WTC11 (cell line): Measurements from ENCODE around the gene GOLGB1.

Source experiments
- ATF1 ChIP-seq: sonication (generic); formaldehyde crosslinking; IDR thresholded peaks from 2 replicates; pipeline ENCODE4 v1.8.1; 2023; ENCODE audit warnings: mild to moderate bottlenecking, moderate library complexity, missing genetic modification reagents
- CTCF ChIP-seq: fragments of 200-600 bp; IDR thresholded peaks from 2 replicates; pipeline ENCODE4 v1.8.0; 2022; ENCODE audit warnings: antibody characterized with exemption
- E2F5 ChIP-seq: sonication (generic); formaldehyde crosslinking; IDR thresholded peaks from 2 replicates; pipeline ENCODE4 v1.8.1; 2022; ENCODE audit warnings: mild to moderate bottlenecking, moderate library complexity, missing genetic modification reagents
- ETV6 ChIP-seq: sonication (generic); formaldehyde crosslinking; IDR thresholded peaks from 2 replicates; pipeline ENCODE4 v1.8.1; 2022; ENCODE audit warnings: mild to moderate bottlenecking, missing genetic modification reagents
- GABPB1 ChIP-seq: sonication (generic); formaldehyde crosslinking; IDR thresholded peaks from 2 replicates; pipeline ENCODE4 v1.8.1; 2023; ENCODE audit warnings: mild to moderate bottlenecking, missing genetic modification reagents
- MAX ChIP-seq: sonication (generic); formaldehyde crosslinking; IDR thresholded peaks from 2 replicates; pipeline ENCODE4 v1.8.0; 2022; ENCODE audit warnings: mild to moderate bottlenecking, missing genetic modification reagents
- MYBL2 ChIP-seq: sonication (generic); formaldehyde crosslinking; IDR thresholded peaks from 2 replicates; pipeline ENCODE4 v1.8.1; 2023; ENCODE audit warnings: mild to moderate bottlenecking, moderate library complexity, missing genetic modification reagents
- NFYB ChIP-seq: sonication (generic); formaldehyde crosslinking; conservative IDR thresholded peaks from 2 replicates; pipeline ENCODE4 v1.8.0; 2022; ENCODE audit warnings: low read depth, missing genetic modification reagents
- SOX15 ChIP-seq: fragments of 250-450 bp; sonication (Bioruptor Pico); IDR thresholded peaks from 2 replicates; pipeline ENCODE4 v1.9.0; 2021; ENCODE audit warnings: mild to moderate bottlenecking
- TCF7 ChIP-seq: sonication (generic); formaldehyde crosslinking; IDR thresholded peaks from 2 replicates; pipeline ENCODE4 v1.8.0; 2022; ENCODE audit warnings: mild to moderate bottlenecking, low read depth, missing genetic modification reagents, moderate library complexity
- USF1 ChIP-seq: sonication (generic); formaldehyde crosslinking; IDR thresholded peaks from 2 replicates; pipeline ENCODE4 v1.8.0; 2022; ENCODE audit warnings: mild to moderate bottlenecking, missing genetic modification reagents
- USF2 ChIP-seq: sonication (generic); formaldehyde crosslinking; IDR thresholded peaks from 2 replicates; pipeline ENCODE4 v1.8.1; 2023; ENCODE audit warnings: mild to moderate bottlenecking, missing genetic modification reagents, moderate library complexity
- ZNF121 ChIP-seq: sonication (generic); formaldehyde crosslinking; IDR thresholded peaks from 2 replicates; pipeline ENCODE4 v1.8.0; 2023; ENCODE audit warnings: missing genetic modification reagents

- no peak for TF ChIP-seq CTCF
- TF ChIP-seq ETV6 (CRISPR knock-in tag), result no peak
- TF ChIP-seq USF1 (CRISPR knock-in tag), result no peak
- TF ChIP-seq MAX, result no peak
- TF ChIP-seq USF2 (CRISPR knock-in tag), result no peak
- TF ChIP-seq ZNF121 (CRISPR knock-in tag), result no peak
- TF ChIP-seq E2F5 (CRISPR knock-in tag), result no peak
- no peak for TF ChIP-seq GABPB1 (CRISPR knock-in tag)
- no peak for TF ChIP-seq MYBL2 (CRISPR knock-in tag)
- no peak for TF ChIP-seq NFYB (CRISPR knock-in tag)
- TF ChIP-seq SOX15 (CRISPR knock-in tag), result no peak
- no peak for TF ChIP-seq ATF1 (CRISPR knock-in tag)
- TF ChIP-seq TCF7, result no peak
Observed at GRCh38 chr3:121658716-121659435, 90.7 kb downstream of the GOLGB1 start.
